HepG2 (cell line): Measurements from ENCODE around the gene CACNA1D. TPM values are rescaled to one million over a fixed set of nuclear protein-coding genes. Genes with fewer than 3 reads are reported as not detected.

Source experiments
- ATAC-seq: fragments of 200-7000 bp; cut with Tn5 transposase; 3 replicates; pipeline ENCODE4 v1.9.1; 2020; ENCODE audit warnings: mild to moderate bottlenecking, moderate library complexity
- BruUV-seq: library from RNA; stranded (reverse); fragments of 400-500 nt; replicated peaks from 2 replicates; lab custom pipeline; 2021; lab: Mats Ljungman, UMichigan
- CTCF ChIA-PET: fragments of 300-600 bp; formaldehyde crosslinking; extraction: SDS; loops from one replicate; lab custom pipeline; 2021; ENCODE audit warnings: low total read pairs, inconsistent platforms, low intra/inter-chr PET ratio; lab: Yijun Ruan, JAX
- POLR2A ChIA-PET: fragments of 350-600 bp; sonication (Branson Sonifier 250); formaldehyde crosslinking; loops from one replicate; lab custom pipeline; 2020; ENCODE audit warnings: antibody characterized with exemption, inconsistent platforms; lab: Yijun Ruan, JAX
- DNase-seq: peaks from one replicate; pipeline ENCODE4 v3.0.0-alpha.2; 2015; ENCODE audit warnings: low spot score
- FAIRE-seq: peaks from 3 replicates; lab custom pipeline; 2011; peaks lifted over from hg19 to GRCh38; lab: Jason Lieb, UNC
- H2AFZ ChIP-seq: one replicate; pipeline ENCODE4 v1.6.1; 2011; ENCODE audit warnings: low read length, inconsistent platforms
- H3K27ac ChIP-seq: fragments of 300-600 bp; 3 replicates; pipeline ENCODE4 v1.8.0; 2011; ENCODE audit warnings: mixed run types, mild to moderate bottlenecking, mixed read lengths, low read length, inconsistent platforms; ENCODE audit not compliant: insufficient read depth; ENCODE audit errors: extremely low read length
- H3K27me3 ChIP-seq, 2 experiments: fragments of 200-600 bp in 1 of 2; 2 replicates in 1 of 2; 3 replicates in 1 of 2; pipeline versions ENCODE4 v1.6.0 to v1.8.0; 2011; ENCODE audit warnings: low read length in 2 of 2, mild to moderate bottlenecking in 2 of 2, moderate library complexity in 2 of 2, inconsistent platforms in 1 of 2; ENCODE audit not compliant: insufficient read depth in 2 of 2, control insufficient read depth in 1 of 2
- H3K36me3 ChIP-seq, 2 experiments: fragments of 200-600 bp in 1 of 2; replicated peaks in 1 of 2; 2 replicates in 1 of 2; 3 replicates in 1 of 2; pipeline versions ENCODE4 v1.5.1 to v1.8.0; 2011; ENCODE audit warnings: low read length in 2 of 2, inconsistent platforms in 1 of 2; ENCODE audit not compliant: insufficient read depth in 2 of 2, control insufficient read depth in 1 of 2
- H3K4me1 ChIP-seq: 2 replicates; pipeline ENCODE4 v1.5.1; 2012; ENCODE audit warnings: low read length, inconsistent platforms; ENCODE audit not compliant: insufficient read depth
- H3K4me2 ChIP-seq: 2 replicates; pipeline ENCODE4 v1.6.0; 2011; ENCODE audit warnings: low read depth, low read length, inconsistent platforms
- H3K4me3 ChIP-seq, 3 experiments: fragments of 200-600 bp in 1 of 3; sonication (generic), shearing (Covaris generic) in 1 of 3; replicated peaks in 1 of 3; 2 replicates each; pipeline ENCODE4 v1.5.1; 2011 to 2016; ENCODE audit warnings: low read length in 3 of 3, inconsistent platforms in 2 of 3, low read depth in 2 of 3, mild to moderate bottlenecking in 2 of 3, control low read depth in 1 of 3, mixed read lengths in 1 of 3; ENCODE audit not compliant: insufficient read depth in 1 of 3
- H3K79me2 ChIP-seq: one replicate; pipeline ENCODE4 v1.6.1; 2011; ENCODE audit warnings: low read length, inconsistent platforms; ENCODE audit not compliant: insufficient read depth
- H3K9ac ChIP-seq: 2 replicates; pipeline ENCODE4 v1.6.0; 2011; ENCODE audit warnings: mild to moderate bottlenecking, low read depth, low read length, inconsistent platforms; ENCODE audit not compliant: insufficient read depth
- H3K9me3 ChIP-seq: 2 replicates; pipeline ENCODE4 v1.5.1; 2012; ENCODE audit warnings: mild to moderate bottlenecking, low read length
- H4K20me1 ChIP-seq: 2 replicates; pipeline ENCODE4 v1.6.0; 2011; ENCODE audit warnings: inconsistent platforms, mild to moderate bottlenecking, low read length, moderate library complexity; ENCODE audit not compliant: insufficient read depth
- AGO2 ChIP-seq: fragments of 200-400 bp; formaldehyde crosslinking; optimal IDR thresholded peaks from 2 replicates; pipeline ENCODE3; 2017; ENCODE audit warnings: mild to moderate bottlenecking, low read depth, low read length, moderate library complexity
- NKX3-1 ChIP-seq: sonication (generic); formaldehyde crosslinking; IDR thresholded peaks from 2 replicates; pipeline ENCODE4 v1.5.0; 2020; ENCODE audit warnings: missing genetic modification reagents
- POLR2A ChIP-seq, 2 experiments: IDR thresholded peaks; 2 replicates each; pipeline ENCODE4 v1.6.1; 2011; ENCODE audit warnings: low read depth in 2 of 2, low read length in 2 of 2, mild to moderate bottlenecking in 1 of 2, moderate library complexity in 1 of 2; ENCODE audit not compliant: insufficient read depth in 1 of 2
- PPARG ChIP-seq: conservative IDR thresholded peaks from 2 replicates; pipeline ENCODE4 v1.6.1; 2016; ENCODE audit warnings: missing biosample characterization, missing genetic modification reagents
- RBM22 ChIP-seq: fragments of 200-400 bp; formaldehyde crosslinking; optimal IDR thresholded peaks from 2 replicates; pipeline ENCODE3; 2017; ENCODE audit warnings: mild to moderate bottlenecking, low read length, moderate library complexity
- SATB2 ChIP-seq: sonication (generic); formaldehyde crosslinking; IDR thresholded peaks from 2 replicates; pipeline ENCODE4 v1.5.0; 2020; ENCODE audit warnings: missing genetic modification reagents
- ZNF20 ChIP-seq: sonication (generic); formaldehyde crosslinking; IDR thresholded peaks from 2 replicates; pipeline ENCODE4 v1.4.0; 2020; ENCODE audit warnings: mild to moderate bottlenecking, moderate library complexity, missing genetic modification reagents
- ZNF891 ChIP-seq: sonication (generic); formaldehyde crosslinking; IDR thresholded peaks from 2 replicates; pipeline ENCODE4 v1.5.0; 2020; ENCODE audit warnings: mild to moderate bottlenecking, missing genetic modification reagents
- WGBS: methylation state at CpG from one replicate; pipeline ENCODE4 v1.1.6; 2017; ENCODE audit warnings: low lambda C conversion rate; 5-methylcytosine and 5-hydroxymethylcytosine counted together
- in situ Hi-C: cut with HindIII; loops from 2 replicates; pipeline ENCODE4 v1.10.0; 2017; ENCODE audit warnings: low pct_unique_long_range_greater_than_20kb; ENCODE audit not compliant: extremely low pct_ligation_motif_present
- intact Hi-C: fragments of 100-400 bp; cut with micrococcal nuclease; formaldehyde crosslinking; loops from one replicate; pipeline ENCODE4 v1.10.0; 2022; ENCODE audit not compliant: unreplicated experiment
- polyA plus RNA-seq, 8 experiments: library from polyadenylated mRNA; depleted of rRNA in 3 of 8; stranded (reverse) in 7 of 8; unstranded in 1 of 8; fragments of >200 nt; fragmentation: Illumina TruSeq in 4 of 8; extraction: Trizol in 4 of 8; gene quantifications; 2 replicates each; pipeline versions ENCODE4 v1.2.1 to v1.2.3, GENCODE V29; 2011 to 2016; ENCODE audit warnings: low read depth in 4 of 8, missing spikeins in 1 of 8, mixed read lengths in 1 of 8; ENCODE audit not compliant: insufficient read depth in 1 of 8
- total RNA-seq, 5 experiments: library from RNA; depleted of rRNA; stranded (reverse); fragments of >200 nt; fragmentation: Illumina TruSeq; extraction: Trizol; gene quantifications; 2 replicates each; pipeline ENCODE4 v1.2.3, GENCODE V29; 2016; ENCODE audit warnings: low read depth in 1 of 5
- TF ChIP-seq, protein P1 (sequence below): sonication (generic); formaldehyde crosslinking; IDR thresholded peaks from 2 replicates; pipeline ENCODE4 v1.4.0; 2020; ENCODE audit warnings: mild to moderate bottlenecking, missing genetic modification reagents

The CACNA1D gene
- total and polyA plus RNA-seq, 2 of the 13 experiments (the other 11 are each of a cell fraction or from before 2014, with no cell fraction given): 0.26 to 0.38 TPM

DNA sequence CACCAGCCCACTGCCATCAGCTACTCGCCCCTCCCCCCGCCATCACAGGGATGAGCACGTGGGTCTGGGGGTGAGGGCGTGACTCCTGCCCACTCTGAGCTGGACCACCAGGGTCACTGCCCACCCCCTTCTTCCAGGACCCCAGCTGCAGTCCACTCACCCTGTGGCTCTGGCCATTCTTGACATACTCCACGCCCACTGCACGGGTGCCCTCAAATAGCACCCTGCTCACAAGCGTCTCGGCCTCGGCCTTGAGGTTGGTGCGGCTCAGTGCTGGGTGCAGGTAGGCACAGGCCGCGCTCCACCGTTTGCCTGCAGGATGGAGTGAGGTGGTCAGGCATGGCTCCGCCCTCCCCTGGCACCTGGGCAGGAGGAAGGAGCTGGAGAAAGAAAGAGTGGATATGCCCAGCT, 327.9 kb downstream of the CACNA1D start:
- POLR2A ChIA-PET: interaction anchor here (12.1 kb wide), 1 partner anchor 21 kb away, joined by 156 read pairs; the partner anchor contains the start of gene CHDH
- no peak overlapping the region for H3K9ac ChIP-seq
- no peak overlapping the region for H2AFZ ChIP-seq
- 96% methylated on average over 13 of the region's 14 CpGs for WGBS
- DNase-seq (no peak), FAIRE-seq (no peak), ATAC-seq (no peak)
- peaks cover 49% of the 10 kb centered on the region for H4K20me1 ChIP-seq
- TF ChIP-seq POLR2A (IDR thresholded peaks at IDR 0.05; ENCODE audit: insufficient read depth in 1 of 2, low read depth in 2 of 2, low read length in 2 of 2) (0 out of 4 replicates have a peak, but pooled peaks of 1 of the 2 experiments have one; percentile 19), NKX3-1 (CRISPR knock-in tag) (no peak), ZNF891 (CRISPR knock-in tag) (no peak), PPARG (CRISPR knock-in tag) (no peak), RBM22 (peak; percentile 83), AGO2 (peak; percentile 86), ZNF20 (CRISPR knock-in tag) (no peak), SATB2 (no peak)
- TF ChIP-seq, protein P1, sequence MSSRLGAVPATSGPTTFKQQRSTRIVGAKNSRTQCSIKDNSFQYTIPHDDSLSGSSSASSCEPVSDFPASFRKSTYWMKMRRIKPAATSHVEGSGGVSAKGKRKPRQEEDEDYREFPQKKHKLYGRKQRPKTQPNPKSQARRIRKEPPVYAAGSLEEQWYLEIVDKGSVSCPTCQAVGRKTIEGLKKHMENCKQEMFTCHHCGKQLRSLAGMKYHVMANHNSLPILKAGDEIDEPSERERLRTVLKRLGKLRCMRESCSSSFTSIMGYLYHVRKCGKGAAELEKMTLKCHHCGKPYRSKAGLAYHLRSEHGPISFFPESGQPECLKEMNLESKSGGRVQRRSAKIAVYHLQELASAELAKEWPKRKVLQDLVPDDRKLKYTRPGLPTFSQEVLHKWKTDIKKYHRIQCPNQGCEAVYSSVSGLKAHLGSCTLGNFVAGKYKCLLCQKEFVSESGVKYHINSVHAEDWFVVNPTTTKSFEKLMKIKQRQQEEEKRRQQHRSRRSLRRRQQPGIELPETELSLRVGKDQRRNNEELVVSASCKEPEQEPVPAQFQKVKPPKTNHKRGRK: no peak
- peaks cover 34% of the 10 kb centered on the region for H3K79me2 ChIP-seq
- no peaks in the 10 kb centered on the region for H3K27me3 ChIP-seq
- H3K4me3 ChIP-seq: no peak overlapping the region
- peaks cover 54 to 98% of the 10 kb centered on the region in 2 experiments for H3K36me3 ChIP-seq
- peaks cover 78% of the 10 kb centered on the region for H3K4me1 ChIP-seq
- H3K27ac ChIP-seq: no peak overlapping the region
- no peaks in the 10 kb centered on the region for H3K9me3 ChIP-seq
- no TSS peak for BruUV-seq
- intact Hi-C loops (no loop called here), in situ Hi-C loops (no loop called here)
- no peak overlapping the region for H3K4me2 ChIP-seq
- CTCF ChIA-PET: no interaction called here
